ENCODE data around the gene MAN2A2. TPM values are rescaled to one million over a fixed set of nuclear protein-coding genes. Genes with fewer than 3 reads are reported as not detected.
A peak's percentile ranks its signal among the peaks of the same experiment; 100 is the strongest.

MAN2A2 gene
- total and polyA plus RNA-seq, 9 of the 15 experiments (the other 6 are each of a cell fraction or from before 2014, with no cell fraction given) = 7.3 to 151 (median 43.4) TPM

DNA sequence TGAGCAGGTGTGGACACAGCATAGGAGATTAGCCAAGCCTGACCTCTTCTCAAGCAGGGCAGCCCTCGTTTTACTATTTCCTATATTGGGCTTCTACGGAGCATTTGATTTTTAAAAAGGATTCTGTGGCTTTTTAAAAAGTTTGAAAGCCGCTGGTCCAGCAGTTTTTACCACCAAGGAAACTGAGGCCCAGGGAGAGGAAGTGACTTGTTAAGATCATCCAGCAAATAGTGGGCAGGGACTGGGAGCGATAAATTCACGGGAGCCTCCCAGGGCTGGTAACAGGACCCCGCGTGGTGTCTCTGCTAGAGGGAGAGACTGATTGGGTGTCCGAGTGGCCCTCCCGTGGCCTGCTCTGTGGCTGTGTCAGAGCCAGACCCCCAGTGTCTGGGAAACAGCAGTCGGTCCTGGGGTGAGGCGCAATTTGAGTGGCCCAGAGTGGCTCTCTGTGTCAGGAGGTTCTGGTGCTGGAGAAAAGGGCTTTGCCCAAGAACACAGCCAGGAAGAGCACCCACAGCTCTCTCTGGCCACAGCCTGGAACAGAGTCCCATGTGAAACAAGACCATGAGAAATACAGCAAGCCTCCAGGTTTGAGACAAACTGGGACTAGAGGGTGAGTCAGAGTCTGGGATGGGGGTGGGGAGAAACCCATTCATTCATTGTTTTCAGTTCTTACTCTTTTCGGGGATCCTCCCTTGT lies 30.5 kb upstream of the MAN2A2 start (continued):
- TF ChIP-seq RNF2 (IDR thresholded peaks at IDR 0.05) (no peak), ZNF408 (CRISPR knock-in tag; IDR thresholded peaks at IDR 0.05; ENCODE audit: low read depth) (no peak), ZC3H11A (IDR thresholded peaks at IDR 0.05; ENCODE audit: low read depth, low read length) (no peak), KLF6 (CRISPR knock-in tag; IDR thresholded peaks at IDR 0.05; ENCODE audit: borderline replicate concordance) (no peak), POLR2AphosphoS2 (IDR thresholded peaks at IDR 0.05; ENCODE audit: low read length) (no peak), CXXC5 (CRISPR knock-in tag; IDR thresholded peaks at IDR 0.05) (no peak), ZNF217 (CRISPR knock-in tag; IDR thresholded peaks at IDR 0.05) (no peak), SMARCE1 (IDR thresholded peaks at IDR 0.05) (0 out of 2 replicates have a peak, but pooled peaks have one; percentile 23), HOXB6 (CRISPR knock-in tag; IDR thresholded peaks at IDR 0.05; ENCODE audit: borderline replicate concordance) (no peak)
- TF ChIP-seq, protein P1, sequence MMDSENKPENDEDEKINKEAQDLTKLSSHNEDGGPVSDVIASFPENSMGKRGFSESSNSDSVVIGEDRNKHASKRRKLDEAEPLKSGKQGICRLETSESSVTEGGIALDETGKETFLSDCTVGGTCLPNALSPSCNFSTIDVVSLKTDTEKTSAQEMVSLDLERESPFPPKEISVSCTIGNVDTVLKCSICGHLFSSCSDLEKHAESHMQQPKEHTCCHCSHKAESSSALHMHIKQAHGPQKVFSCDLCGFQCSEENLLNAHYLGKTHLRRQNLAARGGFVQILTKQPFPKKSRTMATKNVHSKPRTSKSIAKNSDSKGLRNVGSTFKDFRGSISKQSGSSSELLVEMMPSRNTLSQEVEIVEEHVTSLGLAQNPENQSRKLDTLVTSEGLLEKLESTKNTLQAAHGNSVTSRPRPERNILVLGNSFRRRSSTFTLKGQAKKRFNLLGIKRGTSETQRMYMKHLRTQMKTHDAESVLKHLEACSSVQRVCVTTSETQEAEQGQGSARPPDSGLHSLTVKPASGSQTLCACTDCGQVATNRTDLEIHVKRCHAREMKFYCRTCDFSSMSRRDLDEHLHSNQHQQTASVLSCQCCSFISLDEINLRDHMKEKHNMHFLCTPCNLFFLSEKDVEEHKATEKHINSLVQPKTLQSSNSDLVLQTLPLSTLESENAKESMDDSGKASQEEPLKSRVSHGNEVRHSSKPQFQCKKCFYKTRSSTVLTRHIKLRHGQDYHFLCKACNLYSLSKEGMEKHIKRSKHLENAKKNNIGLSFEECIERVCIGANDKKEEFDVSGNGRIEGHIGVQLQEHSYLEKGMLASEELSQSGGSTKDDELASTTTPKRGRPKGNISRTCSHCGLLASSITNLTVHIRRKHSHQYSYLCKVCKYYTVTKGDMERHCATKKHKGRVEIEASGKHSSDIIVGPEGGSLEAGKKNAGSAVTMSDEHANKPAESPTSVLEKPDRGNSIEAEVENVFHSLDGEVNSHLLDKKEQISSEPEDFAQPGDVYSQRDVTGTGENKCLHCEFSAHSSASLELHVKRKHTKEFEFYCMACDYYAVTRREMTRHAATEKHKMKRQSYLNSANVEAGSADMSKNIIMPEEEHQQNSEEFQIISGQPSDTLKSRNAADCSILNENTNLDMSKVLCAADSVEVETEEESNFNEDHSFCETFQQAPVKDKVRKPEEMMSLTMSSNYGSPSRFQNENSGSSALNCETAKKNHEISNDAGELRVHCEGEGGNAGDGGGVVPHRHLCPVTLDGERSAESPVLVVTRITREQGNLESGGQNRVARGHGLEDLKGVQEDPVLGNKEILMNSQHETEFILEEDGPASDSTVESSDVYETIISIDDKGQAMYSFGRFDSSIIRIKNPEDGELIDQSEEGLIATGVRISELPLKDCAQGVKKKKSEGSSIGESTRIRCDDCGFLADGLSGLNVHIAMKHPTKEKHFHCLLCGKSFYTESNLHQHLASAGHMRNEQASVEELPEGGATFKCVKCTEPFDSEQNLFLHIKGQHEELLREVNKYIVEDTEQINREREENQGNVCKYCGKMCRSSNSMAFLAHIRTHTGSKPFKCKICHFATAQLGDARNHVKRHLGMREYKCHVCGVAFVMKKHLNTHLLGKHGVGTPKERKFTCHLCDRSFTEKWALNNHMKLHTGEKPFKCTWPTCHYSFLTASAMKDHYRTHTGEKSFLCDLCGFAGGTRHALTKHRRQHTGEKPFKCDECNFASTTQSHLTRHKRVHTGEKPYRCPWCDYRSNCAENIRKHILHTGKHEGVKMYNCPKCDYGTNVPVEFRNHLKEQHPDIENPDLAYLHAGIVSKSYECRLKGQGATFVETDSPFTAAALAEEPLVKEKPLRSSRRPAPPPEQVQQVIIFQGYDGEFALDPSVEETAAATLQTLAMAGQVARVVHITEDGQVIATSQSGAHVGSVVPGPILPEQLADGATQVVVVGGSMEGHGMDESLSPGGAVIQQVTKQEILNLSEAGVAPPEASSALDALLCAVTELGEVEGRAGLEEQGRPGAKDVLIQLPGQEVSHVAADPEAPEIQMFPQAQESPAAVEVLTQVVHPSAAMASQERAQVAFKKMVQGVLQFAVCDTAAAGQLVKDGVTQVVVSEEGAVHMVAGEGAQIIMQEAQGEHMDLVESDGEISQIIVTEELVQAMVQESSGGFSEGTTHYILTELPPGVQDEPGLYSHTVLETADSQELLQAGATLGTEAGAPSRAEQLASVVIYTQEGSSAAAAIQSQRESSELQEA (IDR thresholded peaks at IDR 0.05; ENCODE audit: low read depth) = no peak
- TF ChIP-seq, protein P2, sequence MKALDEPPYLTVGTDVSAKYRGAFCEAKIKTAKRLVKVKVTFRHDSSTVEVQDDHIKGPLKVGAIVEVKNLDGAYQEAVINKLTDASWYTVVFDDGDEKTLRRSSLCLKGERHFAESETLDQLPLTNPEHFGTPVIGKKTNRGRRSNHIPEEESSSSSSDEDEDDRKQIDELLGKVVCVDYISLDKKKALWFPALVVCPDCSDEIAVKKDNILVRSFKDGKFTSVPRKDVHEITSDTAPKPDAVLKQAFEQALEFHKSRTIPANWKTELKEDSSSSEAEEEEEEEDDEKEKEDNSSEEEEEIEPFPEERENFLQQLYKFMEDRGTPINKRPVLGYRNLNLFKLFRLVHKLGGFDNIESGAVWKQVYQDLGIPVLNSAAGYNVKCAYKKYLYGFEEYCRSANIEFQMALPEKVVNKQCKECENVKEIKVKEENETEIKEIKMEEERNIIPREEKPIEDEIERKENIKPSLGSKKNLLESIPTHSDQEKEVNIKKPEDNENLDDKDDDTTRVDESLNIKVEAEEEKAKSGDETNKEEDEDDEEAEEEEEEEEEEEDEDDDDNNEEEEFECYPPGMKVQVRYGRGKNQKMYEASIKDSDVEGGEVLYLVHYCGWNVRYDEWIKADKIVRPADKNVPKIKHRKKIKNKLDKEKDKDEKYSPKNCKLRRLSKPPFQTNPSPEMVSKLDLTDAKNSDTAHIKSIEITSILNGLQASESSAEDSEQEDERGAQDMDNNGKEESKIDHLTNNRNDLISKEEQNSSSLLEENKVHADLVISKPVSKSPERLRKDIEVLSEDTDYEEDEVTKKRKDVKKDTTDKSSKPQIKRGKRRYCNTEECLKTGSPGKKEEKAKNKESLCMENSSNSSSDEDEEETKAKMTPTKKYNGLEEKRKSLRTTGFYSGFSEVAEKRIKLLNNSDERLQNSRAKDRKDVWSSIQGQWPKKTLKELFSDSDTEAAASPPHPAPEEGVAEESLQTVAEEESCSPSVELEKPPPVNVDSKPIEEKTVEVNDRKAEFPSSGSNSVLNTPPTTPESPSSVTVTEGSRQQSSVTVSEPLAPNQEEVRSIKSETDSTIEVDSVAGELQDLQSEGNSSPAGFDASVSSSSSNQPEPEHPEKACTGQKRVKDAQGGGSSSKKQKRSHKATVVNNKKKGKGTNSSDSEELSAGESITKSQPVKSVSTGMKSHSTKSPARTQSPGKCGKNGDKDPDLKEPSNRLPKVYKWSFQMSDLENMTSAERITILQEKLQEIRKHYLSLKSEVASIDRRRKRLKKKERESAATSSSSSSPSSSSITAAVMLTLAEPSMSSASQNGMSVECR (CRISPR knock-in tag; IDR thresholded peaks at IDR 0.05) = peak; percentile 65; the same call in 1 of the 2 replicates
